Trophoblast cell (in vitro differentiated cells and primary cell): Measurements from ENCODE around the gene VWA2.

ENCODE experiments used
- DNase-seq, 2 donors: peaks; one replicate each; pipeline ENCODE4 v3.0.0-alpha.2; 2016
- H2AFZ ChIP-seq: 2 replicates; pipeline ENCODE4 v1.6.1; 2013; ENCODE audit warnings: low read length, moderate library complexity, mild to moderate bottlenecking; ENCODE audit not compliant: insufficient read depth, poor library complexity
- H2AK5ac ChIP-seq: 2 replicates; pipeline ENCODE4 v1.6.1; 2013; ENCODE audit warnings: mild to moderate bottlenecking, low read length
- H2BK120ac ChIP-seq: 2 replicates; pipeline ENCODE4 v1.6.1; 2013; ENCODE audit warnings: low read length, mild to moderate bottlenecking, moderate library complexity; ENCODE audit not compliant: insufficient read depth, poor library complexity
- H2BK12ac ChIP-seq: 2 replicates; pipeline ENCODE4 v1.6.1; 2013; ENCODE audit warnings: mild to moderate bottlenecking, low read length, moderate library complexity
- H2BK5ac ChIP-seq: 2 replicates; pipeline ENCODE4 v1.6.1; 2013; ENCODE audit warnings: low read length, low read depth, moderate library complexity, mild to moderate bottlenecking; ENCODE audit not compliant: poor library complexity
- H3K14ac ChIP-seq: 2 replicates; pipeline ENCODE4 v1.6.1; 2013; ENCODE audit warnings: mild to moderate bottlenecking, low read length
- H3K18ac ChIP-seq: 2 replicates; pipeline ENCODE4 v1.6.1; 2013; ENCODE audit warnings: mild to moderate bottlenecking, low read length
- H3K23ac ChIP-seq: 2 replicates; pipeline ENCODE4 v1.6.1; 2013; ENCODE audit warnings: low read length
- H3K27ac ChIP-seq: 2 replicates; pipeline ENCODE4 v1.5.1; 2013; ENCODE audit warnings: low read depth, mild to moderate bottlenecking, inconsistent platforms, low read length, moderate library complexity
- H3K27me3 ChIP-seq: 2 replicates; pipeline ENCODE4 v1.6.1; 2013; ENCODE audit warnings: inconsistent platforms, mild to moderate bottlenecking, low read length, moderate library complexity; ENCODE audit not compliant: insufficient read depth
- H3K36me3 ChIP-seq, 2 experiments: 1 replicate in 1 of 2; 2 replicates in 1 of 2; pipeline ENCODE4 v1.6.1; 2013; ENCODE audit warnings: low read length in 2 of 2, mild to moderate bottlenecking in 2 of 2, moderate library complexity in 1 of 2; ENCODE audit not compliant: insufficient read depth in 2 of 2, control insufficient read depth in 1 of 2
- H3K4ac ChIP-seq: 2 replicates; pipeline ENCODE4 v1.6.1; 2013; ENCODE audit warnings: low read depth, mild to moderate bottlenecking, low read length, moderate library complexity
- H3K4me1 ChIP-seq, 2 experiments: 1 replicate in 1 of 2; 2 replicates in 1 of 2; pipeline ENCODE4 v1.6.1; 2013; ENCODE audit warnings: low read length in 2 of 2, mild to moderate bottlenecking in 2 of 2, moderate library complexity in 1 of 2; ENCODE audit not compliant: insufficient read depth in 2 of 2, control insufficient read depth in 1 of 2
- H3K4me2 ChIP-seq: 2 replicates; pipeline ENCODE4 v1.6.1; 2013; ENCODE audit warnings: inconsistent platforms, mild to moderate bottlenecking, low read length, moderate library complexity
- H3K4me3 ChIP-seq: 2 replicates; pipeline ENCODE4 v1.5.1; 2013; ENCODE audit warnings: mild to moderate bottlenecking, low read depth, low read length, inconsistent platforms
- H3K79me1 ChIP-seq: one replicate; pipeline ENCODE4 v1.6.1; 2013; ENCODE audit warnings: low read length
- H3K79me2 ChIP-seq: 2 replicates; pipeline ENCODE4 v1.6.1; 2013; ENCODE audit warnings: low read length, mild to moderate bottlenecking; ENCODE audit not compliant: control insufficient read depth, insufficient read depth, poor library complexity
- H3K9ac ChIP-seq: 2 replicates; pipeline ENCODE4 v1.6.1; 2013; ENCODE audit warnings: mild to moderate bottlenecking, low read length
- H3K9me3 ChIP-seq: 2 replicates; pipeline ENCODE4 v1.6.1; 2013; ENCODE audit warnings: low read depth, mild to moderate bottlenecking, control low read depth, inconsistent platforms, low read length; ENCODE audit not compliant: insufficient read depth
- H4K12ac ChIP-seq: 2 replicates; pipeline ENCODE4 v1.6.1; 2013; ENCODE audit warnings: low read depth, mild to moderate bottlenecking, low read length, moderate library complexity
- H4K8ac ChIP-seq: 2 replicates; pipeline ENCODE4 v1.6.1; 2013; ENCODE audit warnings: low read depth, mild to moderate bottlenecking, low read length, moderate library complexity
- H4K91ac ChIP-seq: one replicate; pipeline ENCODE4 v1.6.1; 2013; ENCODE audit warnings: low read depth, mild to moderate bottlenecking, low read length, moderate library complexity
- WGBS: extraction: QIAGEN DNeasy Blood & Tissue Kit; methylation state at CpG from one replicate; pipeline ENCODE4 v1.1.7; 2013; ENCODE audit warnings: missing lambda C conversion rate; ENCODE audit not compliant: insufficient read length, insufficient coverage; ENCODE audit errors: extremely low coverage; 5-methylcytosine and 5-hydroxymethylcytosine counted together

VWA2 gene

GRCh38 chr10:114212153-114212552 is 26.9 kb upstream of the VWA2 start:
- Histone ChIP-seq H3K18ac (no peak overlapping the region), H3K23ac (no peak overlapping the region), H3K27me3 (no peaks in the 10 kb centered on the region), H2AK5ac (no peak overlapping the region), H2BK5ac (no peak overlapping the region), H3K4me1 (no peaks in the 10 kb centered on the region), H3K4me2 (no peak overlapping the region), H4K12ac (no peak overlapping the region), H2BK12ac (no peak overlapping the region), H3K79me2 (no peaks in the 10 kb centered on the region), H3K4me3 (no peak overlapping the region), H3K36me3 (no peaks in the 10 kb centered on the region), H2BK120ac (no peak overlapping the region), H3K9me3 (no peaks in the 10 kb centered on the region), H4K8ac (no peak overlapping the region), H2AFZ (no peak overlapping the region), H3K79me1 (no peaks in the 10 kb centered on the region), H4K91ac (no peak overlapping the region), H3K4ac (no peak overlapping the region), H3K27ac (no peak overlapping the region), H3K9ac (no peak overlapping the region), H3K14ac (no peak overlapping the region)
- DNase-seq: peak in 1 of 2 donors; percentile 66
- no CpG with 5 or more reads among the region's 2 CpGs for WGBS

GRCh38 chr10:114215033-114215432 is 24.0 kb upstream of the VWA2 start:
- Histone ChIP-seq H2AK5ac (no peak overlapping the region), H2BK12ac (no peak overlapping the region), H3K27me3 (no peaks in the 10 kb centered on the region), H3K27ac (no peak overlapping the region), H3K79me2 (no peaks in the 10 kb centered on the region), H4K12ac (no peak overlapping the region), H3K9ac (no peak overlapping the region), H3K4me3 (no peak overlapping the region), H3K36me3 (no peaks in the 10 kb centered on the region), H3K79me1 (no peaks in the 10 kb centered on the region), H2BK120ac (no peak overlapping the region), H3K14ac (no peak overlapping the region), H4K91ac (no peak overlapping the region), H2AFZ (no peak overlapping the region), H3K4me1 (no peaks in the 10 kb centered on the region), H3K4ac (no peak overlapping the region), H3K23ac (no peak overlapping the region), H2BK5ac (no peak overlapping the region), H3K18ac (no peak overlapping the region), H3K4me2 (no peak overlapping the region), H4K8ac (no peak overlapping the region), H3K9me3 (no peaks in the 10 kb centered on the region)
- DNase-seq: no peak
- WGBS: no CpG with 5 or more reads among the region's 1 CpG

GRCh38 chr10:114220281-114220680 is 18.8 kb upstream of the VWA2 start:
- H3K4ac ChIP-seq: no peak overlapping the region
- H3K23ac ChIP-seq: no peak overlapping the region
- H3K4me1 ChIP-seq: no peaks in the 10 kb centered on the region
- H3K14ac ChIP-seq: no peak overlapping the region
- H3K27ac ChIP-seq: no peak overlapping the region
- H3K9me3 ChIP-seq: no peaks in the 10 kb centered on the region
- H3K18ac ChIP-seq: no peak overlapping the region
- no peaks in the 10 kb centered on the region for H3K79me2 ChIP-seq
- no peak overlapping the region for H2AFZ ChIP-seq
- no peak overlapping the region for H3K4me2 ChIP-seq
- H4K8ac ChIP-seq: no peak overlapping the region
- H3K4me3 ChIP-seq: no peak overlapping the region
- no peak for DNase-seq
- no peak overlapping the region for H2BK5ac ChIP-seq
- no peak overlapping the region for H2BK120ac ChIP-seq
- H4K91ac ChIP-seq: no peak overlapping the region
- no peak overlapping the region for H4K12ac ChIP-seq
- WGBS: no CpG with 5 or more reads among the region's 2 CpGs
- no peaks in the 10 kb centered on the region for H3K79me1 ChIP-seq
- peaks cover 2% of the 10 kb centered on the region for H3K27me3 ChIP-seq
- no peak overlapping the region for H2BK12ac ChIP-seq
- H3K9ac ChIP-seq: no peak overlapping the region
- H2AK5ac ChIP-seq: no peak overlapping the region
- no peaks in the 10 kb centered on the region for H3K36me3 ChIP-seq

GRCh38 chr10:114221235-114221634 is 17.8 kb upstream of the VWA2 start:
- Histone ChIP-seq H3K27me3 (peaks cover 2% of the 10 kb centered on the region), H3K18ac (no peak overlapping the region), H3K79me2 (no peaks in the 10 kb centered on the region), H3K36me3 (no peaks in the 10 kb centered on the region), H4K12ac (no peak overlapping the region), H4K8ac (no peak overlapping the region), H4K91ac (no peak overlapping the region), H2BK120ac (no peak overlapping the region), H2BK12ac (no peak overlapping the region), H3K79me1 (no peaks in the 10 kb centered on the region), H3K14ac (no peak overlapping the region), H3K4me1 (no peaks in the 10 kb centered on the region), H2BK5ac (no peak overlapping the region), H3K4ac (no peak overlapping the region), H3K9me3 (no peaks in the 10 kb centered on the region), H3K27ac (no peak overlapping the region), H2AFZ (no peak overlapping the region), H3K23ac (no peak overlapping the region), H2AK5ac (no peak overlapping the region), H3K9ac (no peak overlapping the region), H3K4me3 (no peak overlapping the region), H3K4me2 (no peak overlapping the region)
- WGBS: no CpG with 5 or more reads among the region's 4 CpGs
- DNase-seq: no peak
